ENCODE data around the gene ANHX. TPM values are rescaled to one million over a fixed set of nuclear protein-coding genes. Genes with fewer than 3 reads are reported as not detected.
"Not testable (repeated sequence)": the region's sequence is repeated elsewhere in the genome, so short reads cannot be mapped to it uniquely, and the experiment has no call there.

The ANHX gene
- not detected in 2 replicates for total RNA-seq (2022)
- not detected for Bru-seq, nascent RNA
- not detected for BruChase-seq, experiment 1, labeled RNA remaining after a 6-hour chase
- not detected for BruChase-seq, experiment 2, labeled RNA remaining after a 2-hour chase
- long read RNA-seq, result 0 reads

- no peak within 1 kb of the TSS for H3K27ac Mint-ChIP-seq (ENCODE audit: low read depth, unreplicated experiment)
- H3K36me3 Mint-ChIP-seq (ENCODE audit: insufficient read depth, unreplicated experiment), result no peaks in the 10 kb centered on the region
- peaks cover 22% of the 10 kb centered on the region for H3K9me3 Mint-ChIP-seq (ENCODE audit: unreplicated experiment)
- no peak for DNase-seq (ENCODE audit: unreplicated experiment)
- ChIA-PET CTCF (no interaction called here), POLR2A (no interaction called here)
- intact Hi-C loops (cut with micrococcal nuclease), result no loop called here
- no peaks in the 10 kb centered on the region for H3K4me1 Mint-ChIP-seq (ENCODE audit: insufficient read depth, unreplicated experiment)
- no peak for TF ChIP-seq CTCF (IDR thresholded peaks at IDR 0.05; ENCODE audit: unreplicated experiment)
- no peaks in the 10 kb centered on the region for H3K27me3 Mint-ChIP-seq (ENCODE audit: insufficient read depth, unreplicated experiment)
- no peak within 1 kb of the TSS for H3K4me3 Mint-ChIP-seq (ENCODE audit: unreplicated experiment)
- BruUV-seq (replicated peaks), result no TSS peak
Measured at GRCh38 chr12:133235401-133236112, at the start of gene ANHX. Gene ANHX, minus strand, starts transcription at chr12:133235877. Its CDS starts 1,521 bp downstream, at chr12:133234356.

GRCh38 chr12:133264668-133265067 lies 29.0 kb upstream of the ANHX start:
- H3K36me3 Mint-ChIP-seq (ENCODE audit: insufficient read depth, unreplicated experiment); H3K4me1 Mint-ChIP-seq (ENCODE audit: insufficient read depth, unreplicated experiment); H3K4me3 Mint-ChIP-seq (ENCODE audit: unreplicated experiment); H3K27me3 Mint-ChIP-seq (ENCODE audit: insufficient read depth, unreplicated experiment); CTCF ChIA-PET; intact Hi-C loops (cut with micrococcal nuclease); POLR2A ChIA-PET; DNase-seq (ENCODE audit: unreplicated experiment); BruUV-seq (replicated peaks); H3K9me3 Mint-ChIP-seq (ENCODE audit: unreplicated experiment); H3K27ac Mint-ChIP-seq (ENCODE audit: low read depth, unreplicated experiment): not testable (repeated sequence)

GRCh38 chr12:133264173-133264572 lies 28.5 kb upstream of the ANHX start:
- no TSS peak for BruUV-seq (replicated peaks)
- Mint-ChIP-seq H3K27me3 (ENCODE audit: insufficient read depth, unreplicated experiment) (no peaks in the 10 kb centered on the region), H3K36me3 (ENCODE audit: insufficient read depth, unreplicated experiment) (no peaks in the 10 kb centered on the region), H3K9me3 (ENCODE audit: unreplicated experiment) (peaks cover 4% of the 10 kb centered on the region), H3K4me3 (ENCODE audit: unreplicated experiment) (no peak overlapping the region), H3K4me1 (ENCODE audit: insufficient read depth, unreplicated experiment) (no peaks in the 10 kb centered on the region), H3K27ac (ENCODE audit: low read depth, unreplicated experiment) (no peak overlapping the region)
- CTCF ChIA-PET, result no interaction called here
- DNase-seq (ENCODE audit: unreplicated experiment), result no peak
- TF ChIP-seq CTCF (IDR thresholded peaks at IDR 0.05; ENCODE audit: unreplicated experiment), result no peak
- POLR2A ChIA-PET, result no interaction called here
- intact Hi-C loops (cut with micrococcal nuclease), result no loop called here

GRCh38 chr12:133256321-133256720 lies 20.6 kb upstream of the ANHX start:
- Mint-ChIP-seq H3K36me3 (ENCODE audit: insufficient read depth, unreplicated experiment) (no peaks in the 10 kb centered on the region), H3K4me1 (ENCODE audit: insufficient read depth, unreplicated experiment) (no peaks in the 10 kb centered on the region), H3K4me3 (ENCODE audit: unreplicated experiment) (no peak overlapping the region), H3K27me3 (ENCODE audit: insufficient read depth, unreplicated experiment) (no peaks in the 10 kb centered on the region), H3K9me3 (ENCODE audit: unreplicated experiment) (peaks cover 29% of the 10 kb centered on the region), H3K27ac (ENCODE audit: low read depth, unreplicated experiment) (no peak overlapping the region)
- TF ChIP-seq CTCF (IDR thresholded peaks at IDR 0.05; ENCODE audit: unreplicated experiment), result no peak
- no peak for DNase-seq (ENCODE audit: unreplicated experiment)
- no TSS peak for BruUV-seq (replicated peaks)
- intact Hi-C loops (cut with micrococcal nuclease), result no loop called here
- ChIA-PET POLR2A (no interaction called here), CTCF (no interaction called here)

GRCh38 chr12:133255833-133256232 lies 20.2 kb upstream of the ANHX start:
- H3K4me3 Mint-ChIP-seq (ENCODE audit: unreplicated experiment); POLR2A ChIA-PET; BruUV-seq (replicated peaks); DNase-seq (ENCODE audit: unreplicated experiment); H3K4me1 Mint-ChIP-seq (ENCODE audit: insufficient read depth, unreplicated experiment); CTCF ChIA-PET; H3K36me3 Mint-ChIP-seq (ENCODE audit: insufficient read depth, unreplicated experiment); H3K27me3 Mint-ChIP-seq (ENCODE audit: insufficient read depth, unreplicated experiment); intact Hi-C loops (cut with micrococcal nuclease); H3K27ac Mint-ChIP-seq (ENCODE audit: low read depth, unreplicated experiment): not testable (repeated sequence)
- peaks cover 29% of the 10 kb centered on the region for H3K9me3 Mint-ChIP-seq (ENCODE audit: unreplicated experiment)
